Activated T-cell treated with anti-CD3 and anti-CD28 coated beads, Interleukin-2, amount 50 U/mL, for 72 hours (primary cell): ENCODE results near the gene L3MBTL3. TPM values are rescaled to one million over a fixed set of nuclear protein-coding genes. Genes with fewer than 3 reads are reported as not detected.

Source experiments
- ATAC-seq, 2 donors: fragments of 150-1000 bp; cut with Tn5 transposase; replicated peaks in 1 of 2; 2 replicates each; pipeline ENCODE4 v1.10.0; 2021; ENCODE audit warnings: moderate library complexity in 2 of 2, mild to moderate bottlenecking in 1 of 2
- DNase-seq, 2 donors: peaks; one replicate each; pipeline ENCODE4 v3.0.0; 2021 to 2022; ENCODE audit warnings: mixed read lengths in 1 of 2
- H3K27ac Mint-ChIP-seq: one replicate; pipeline ENCODE4 v1.8.0; 2022; ENCODE audit warnings: mild to moderate bottlenecking, moderate library complexity, mixed read lengths
- H3K27me3 Mint-ChIP-seq: one replicate; pipeline ENCODE4 v1.8.0; 2022; ENCODE audit warnings: low read depth, mixed read lengths
- H3K36me3 Mint-ChIP-seq, 2 donors: one replicate each; pipeline ENCODE4 v1.8.0; 2022; ENCODE audit warnings: mixed read lengths in 2 of 2, mild to moderate bottlenecking in 1 of 2; ENCODE audit not compliant: insufficient read depth in 2 of 2
- H3K4me1 Mint-ChIP-seq: one replicate; pipeline ENCODE4 v1.8.0; 2022; ENCODE audit warnings: low read depth, mixed read lengths
- H3K4me3 Mint-ChIP-seq, 2 donors: one replicate each; pipeline ENCODE4 v1.8.0; 2022; ENCODE audit warnings: mild to moderate bottlenecking in 2 of 2, mixed read lengths in 2 of 2, moderate library complexity in 2 of 2
- H3K9me3 Mint-ChIP-seq, 2 donors: one replicate each; pipeline ENCODE4 v1.8.0; 2022; ENCODE audit warnings: mixed read lengths in 2 of 2
- total RNA-seq, 2 donors: library from RNA; stranded (reverse); gene quantifications; one replicate each; pipeline ENCODE4 v1.2.3, GENCODE V29; 2022

Gene L3MBTL3
- total RNA-seq, 2 donors from 2014 or later, result 9.1 to 10.9 TPM

- no peak overlapping the region for H3K27ac Mint-ChIP-seq
- no peaks in the 10 kb centered on the region for H3K4me1 Mint-ChIP-seq
- H3K27me3 Mint-ChIP-seq, result no peaks in the 10 kb centered on the region
- no peak overlapping the region for H3K4me3 Mint-ChIP-seq
- ATAC-seq, result no peak
- H3K36me3 Mint-ChIP-seq, result peaks cover 0 to 1% of the 10 kb centered on the region in 2 donors
- DNase-seq, result no peak
- no peaks in the 10 kb centered on the region for H3K9me3 Mint-ChIP-seq
These were observed 51.1 kb downstream of the L3MBTL3 start for GRCh38 chr6:130069485-130069884.

- DNase-seq (no peak), ATAC-seq (no peak)
- Mint-ChIP-seq H3K27me3 (no peaks in the 10 kb centered on the region), H3K36me3 (peaks cover 0 to 1% of the 10 kb centered on the region in 2 donors), H3K4me3 (peak overlapping the region in 1 of 2 donors; percentile 64), H3K9me3 (no peaks in the 10 kb centered on the region), H3K4me1 (peaks cover under 1% of the 10 kb centered on the region), H3K27ac (peak overlapping the region; percentile 68)
These were observed 51.9 kb downstream of the L3MBTL3 start for GRCh38 chr6:130070326-130070725.

GRCh38 chr6:130070792-130071191 is 52.4 kb downstream of the L3MBTL3 start:
- H3K36me3 Mint-ChIP-seq, result peaks cover 0 to 1% of the 10 kb centered on the region in 2 donors
- no peaks in the 10 kb centered on the region for H3K27me3 Mint-ChIP-seq
- no peak overlapping the region for H3K27ac Mint-ChIP-seq
- H3K4me3 Mint-ChIP-seq, result no peak overlapping the region
- no peaks in the 10 kb centered on the region for H3K9me3 Mint-ChIP-seq
- DNase-seq (no peak), ATAC-seq (no peak)
- H3K4me1 Mint-ChIP-seq, result peaks cover 5% of the 10 kb centered on the region

GRCh38 chr6:130075879-130076460 is 57.6 kb downstream of the L3MBTL3 start:
- ATAC-seq, result no peak
- Mint-ChIP-seq H3K27ac (no peak overlapping the region), H3K4me1 (peaks cover 13% of the 10 kb centered on the region), H3K9me3 (no peaks in the 10 kb centered on the region), H3K36me3 (peaks cover 0 to 1% of the 10 kb centered on the region in 2 donors), H3K4me3 (no peak overlapping the region), H3K27me3 (no peaks in the 10 kb centered on the region)
- DNase-seq, result no peak

- Mint-ChIP-seq H3K27ac (no peak overlapping the region), H3K9me3 (no peaks in the 10 kb centered on the region), H3K4me3 (no peak overlapping the region), H3K36me3 (peaks cover 0 to 1% of the 10 kb centered on the region in 2 donors), H3K4me1 (peaks cover 13% of the 10 kb centered on the region), H3K27me3 (no peaks in the 10 kb centered on the region)
- DNase-seq (no peak), ATAC-seq (no peak)
These were observed 58.1 kb downstream of the L3MBTL3 start for GRCh38 chr6:130076512-130076911.

GRCh38 chr6:130090796-130091195 is 72.4 kb downstream of the L3MBTL3 start:
- no peaks in the 10 kb centered on the region for H3K27me3 Mint-ChIP-seq
- H3K4me1 Mint-ChIP-seq, result no peaks in the 10 kb centered on the region
- no peak overlapping the region for H3K27ac Mint-ChIP-seq
- peaks cover 0 to 4% of the 10 kb centered on the region in 2 donors for H3K9me3 Mint-ChIP-seq
- no peak overlapping the region for H3K4me3 Mint-ChIP-seq
- ATAC-seq, result no peak
- peaks cover 5 to 8% of the 10 kb centered on the region in 2 donors for H3K36me3 Mint-ChIP-seq
- no peak for DNase-seq

GRCh38 chr6:130093546-130093945 is 75.2 kb downstream of the L3MBTL3 start:
- ATAC-seq, result no peak
- Mint-ChIP-seq H3K36me3 (peaks cover 5 to 8% of the 10 kb centered on the region in 2 donors), H3K4me1 (no peaks in the 10 kb centered on the region), H3K4me3 (no peak overlapping the region), H3K27ac (no peak overlapping the region), H3K9me3 (peaks cover 0 to 4% of the 10 kb centered on the region in 2 donors), H3K27me3 (no peaks in the 10 kb centered on the region)
- DNase-seq, result no peak

GRCh38 chr6:130098317-130098716 is 79.9 kb downstream of the L3MBTL3 start:
- Mint-ChIP-seq H3K36me3 (peaks cover 1 to 9% of the 10 kb centered on the region in 2 donors), H3K27me3 (no peaks in the 10 kb centered on the region), H3K4me3 (no peak overlapping the region), H3K27ac (no peak overlapping the region), H3K9me3 (no peaks in the 10 kb centered on the region), H3K4me1 (no peaks in the 10 kb centered on the region)
- ATAC-seq (no peak), DNase-seq (no peak)

- DNase-seq (no peak), ATAC-seq (no peak)
- H3K27ac Mint-ChIP-seq, result no peak overlapping the region
- no peaks in the 10 kb centered on the region for H3K4me1 Mint-ChIP-seq
- H3K36me3 Mint-ChIP-seq, result peaks cover 1 to 9% of the 10 kb centered on the region in 2 donors
- no peaks in the 10 kb centered on the region for H3K27me3 Mint-ChIP-seq
- no peak overlapping the region for H3K4me3 Mint-ChIP-seq
- no peaks in the 10 kb centered on the region for H3K9me3 Mint-ChIP-seq
These were observed 80.7 kb downstream of the L3MBTL3 start for GRCh38 chr6:130099119-130099518.

- no peak overlapping the region for H3K4me3 Mint-ChIP-seq
- no peaks in the 10 kb centered on the region for H3K27me3 Mint-ChIP-seq
- peaks cover 2 to 3% of the 10 kb centered on the region in 2 donors for H3K9me3 Mint-ChIP-seq
- DNase-seq (no peak), ATAC-seq (peak in 1 of 2 donors; percentile 39)
- H3K36me3 Mint-ChIP-seq, result peaks cover 7 to 18% of the 10 kb centered on the region in 2 donors
- peaks cover 9% of the 10 kb centered on the region for H3K4me1 Mint-ChIP-seq
- no peak overlapping the region for H3K27ac Mint-ChIP-seq
These were observed 87.8 kb downstream of the L3MBTL3 start for GRCh38 chr6:130105996-130106704.

GRCh38 chr6:130107710-130108109 is 89.3 kb downstream of the L3MBTL3 start:
- Mint-ChIP-seq H3K4me1 (peaks cover 9% of the 10 kb centered on the region), H3K36me3 (peaks cover 9 to 16% of the 10 kb centered on the region in 2 donors), H3K27me3 (no peaks in the 10 kb centered on the region), H3K27ac (no peak overlapping the region), H3K4me3 (no peak overlapping the region), H3K9me3 (peaks cover 2 to 3% of the 10 kb centered on the region in 2 donors)
- ATAC-seq (no peak), DNase-seq (no peak)

- Mint-ChIP-seq H3K4me1 (peaks cover 20% of the 10 kb centered on the region), H3K9me3 (peaks cover 2 to 3% of the 10 kb centered on the region in 2 donors), H3K4me3 (no peak overlapping the region), H3K36me3 (peaks cover 9 to 15% of the 10 kb centered on the region in 2 donors), H3K27ac (no peak overlapping the region), H3K27me3 (no peaks in the 10 kb centered on the region)
- no peak for ATAC-seq
- DNase-seq, result no peak
These were observed 92.7 kb downstream of the L3MBTL3 start for GRCh38 chr6:130111031-130111430.

GRCh38 chr6:130113201-130113710 is 94.9 kb downstream of the L3MBTL3 start:
- Mint-ChIP-seq H3K4me3 (no peak overlapping the region), H3K4me1 (peaks cover 16% of the 10 kb centered on the region), H3K36me3 (peaks cover 7 to 15% of the 10 kb centered on the region in 2 donors), H3K27ac (no peak overlapping the region), H3K9me3 (peaks cover 2 to 3% of the 10 kb centered on the region in 2 donors), H3K27me3 (no peaks in the 10 kb centered on the region)
- ATAC-seq, result no peak
- DNase-seq, result no peak
